Glomerular visceral epithelial cell (primary cell): ENCODE results near the gene MRPL34.
A peak's percentile ranks its signal among the peaks of the same experiment; 100 is the strongest.
"Not testable (repeated sequence)": the region's sequence is repeated elsewhere in the genome, so short reads cannot be mapped to it uniquely, and the experiment has no call there.

ENCODE experiments used
- DNase-seq: peaks from one replicate; pipeline ENCODE4 v3.0.0-alpha.2; 2016; ENCODE audit errors: extremely low spot score

Gene MRPL34

GRCh38 chr19:17285415-17286135, 20.1 kb upstream of the MRPL34 start:
- no peak for DNase-seq

GRCh38 chr19:17286263-17286662, 19.4 kb upstream of the MRPL34 start:
- no peak for DNase-seq

GRCh38 chr19:17286752-17287151, 18.9 kb upstream of the MRPL34 start:
- no peak for DNase-seq

GRCh38 chr19:17289489-17289888, 16.2 kb upstream of the MRPL34 start:
- DNase-seq = peak; percentile 57

- peak; percentile 82 for DNase-seq
Measured at GRCh38 chr19:17292301-17293074, 13.2 kb upstream of the MRPL34 start.

- no peak for DNase-seq
Measured at GRCh38 chr19:17293605-17294004, 12.1 kb upstream of the MRPL34 start.

GRCh38 chr19:17294051-17294891, 11.4 kb upstream of the MRPL34 start:
- DNase-seq = no peak

GRCh38 chr19:17295551-17295950, 10.1 kb upstream of the MRPL34 start:
- DNase-seq = not testable (repeated sequence)

- peak; percentile 71 for DNase-seq
Measured at GRCh38 chr19:17296273-17296672, 9.4 kb upstream of the MRPL34 start.

- no peak for DNase-seq
Measured at GRCh38 chr19:17296976-17297375, 8.7 kb upstream of the MRPL34 start.

GRCh38 chr19:17300992-17301619, 4.6 kb upstream of the MRPL34 start:
- no peak for DNase-seq

- DNase-seq = no peak
Measured at GRCh38 chr19:17302391-17303166, 3.1 kb upstream of the MRPL34 start.

- DNase-seq = peak; percentile 97
Measured at GRCh38 chr19:17303167-17303939, 2.3 kb upstream of the MRPL34 start, which contains the start of gene ABHD8. TSS of gene ABHD8 (minus strand) at chr19:17303425. CDS start at chr19:17301616, 1,809 bp downstream.

GRCh38 chr19:17303940-17304267, 1.8 kb upstream of the MRPL34 start:
- no peak for DNase-seq

- DNase-seq = no peak
Measured at GRCh38 chr19:17304386-17305215, 1.1 kb upstream of the MRPL34 start.

- DNase-seq = no peak
Measured at GRCh38 chr19:17305216-17305516, 506 bp upstream of the MRPL34 start.

- no peak for DNase-seq
Measured at GRCh38 chr19:17306285-17306714, 628 bp downstream of the MRPL34 start.

GRCh38 chr19:17307876-17308377, 2.3 kb downstream of the MRPL34 start:
- no peak for DNase-seq
